HG02981 (cell line): ENCODE data around the gene CAP1.
"Not testable (repeated sequence)": the region's sequence is repeated elsewhere in the genome, so short reads cannot be mapped to it uniquely, and the experiment has no call there.

Experiments
- ATAC-seq: cut with Tn5 transposase; IDR thresholded peaks from one replicate; pipeline ENCODE4 v1.9.1; 2021; ENCODE audit warnings: mild to moderate bottlenecking, moderate library complexity; ENCODE audit not compliant: unreplicated experiment

Gene CAP1

GRCh38 chr1:40058097-40058452, 17.5 kb downstream of the CAP1 start:
- ATAC-seq = no peak

- no peak for ATAC-seq
These were observed 18.2 kb downstream of the CAP1 start for GRCh38 chr1:40058453-40059337.

GRCh38 chr1:40059338-40059959, 18.9 kb downstream of the CAP1 start:
- peak; percentile 54 for ATAC-seq

- ATAC-seq = no peak
These were observed 19.6 kb downstream of the CAP1 start for GRCh38 chr1:40059960-40060750.

- peak; percentile 74 for ATAC-seq
These were observed 24.4 kb downstream of the CAP1 start for GRCh38 chr1:40064797-40065499.

GRCh38 chr1:40067023-40067422, 26.5 kb downstream of the CAP1 start:
- no peak for ATAC-seq

GRCh38 chr1:40067851-40068250, 27.3 kb downstream of the CAP1 start:
- no peak for ATAC-seq

- no peak for ATAC-seq
These were observed 31.6 kb downstream of the CAP1 start for GRCh38 chr1:40072142-40072541.

- no peak for ATAC-seq
These were observed 32.5 kb downstream of the CAP1 start for GRCh38 chr1:40073062-40073461.

GRCh38 chr1:40075266-40075665, 34.7 kb downstream of the CAP1 start:
- ATAC-seq = no peak

GRCh38 chr1:40076895-40077312, 36.4 kb downstream of the CAP1 start:
- ATAC-seq = no peak

- ATAC-seq = no peak
These were observed 38.2 kb downstream of the CAP1 start for GRCh38 chr1:40078512-40079333.

- no peak for ATAC-seq
These were observed 39.4 kb downstream of the CAP1 start for GRCh38 chr1:40079774-40080400.

- ATAC-seq = no peak
These were observed 41.3 kb downstream of the CAP1 start for GRCh38 chr1:40081871-40082270.

- not testable (repeated sequence) for ATAC-seq
These were observed 44.2 kb downstream of the CAP1 start for GRCh38 chr1:40084750-40085149.

GRCh38 chr1:40090652-40091355, 50.3 kb downstream of the CAP1 start:
- no peak for ATAC-seq

- ATAC-seq = no peak
These were observed 51.7 kb downstream of the CAP1 start for GRCh38 chr1:40092241-40092640.

- ATAC-seq = no peak
These were observed 52.4 kb downstream of the CAP1 start for GRCh38 chr1:40092706-40093639.
